Activated B cell treated with CpG ODN at 0.5 μM for 24 hours (primary cell): Measurements from ENCODE around the gene INPPL1. TPM values are rescaled to one million over a fixed set of nuclear protein-coding genes. Genes with fewer than 3 reads are reported as not detected.
"Not testable (repeated sequence)": the region's sequence is repeated elsewhere in the genome, so short reads cannot be mapped to it uniquely, and the experiment has no call there.

Experiments used
- ATAC-seq: fragments of 200-7000 bp; cut with Tn5 transposase; one replicate; pipeline ENCODE4 v1.10.0; 2021; ENCODE audit warnings: low read depth, mild to moderate bottlenecking, moderate library complexity
- CTCF ChIA-PET: fragments of 350-600 bp; sonication (Branson Sonifier 250); formaldehyde crosslinking; loops from one replicate; lab custom pipeline; 2021; ENCODE audit warnings: antibody characterized with exemption; lab: Charles Lee
- POLR2A ChIA-PET: fragments of 350-600 bp; sonication (Branson Sonifier 250); formaldehyde crosslinking; loops from one replicate; lab custom pipeline; 2021; ENCODE audit warnings: antibody characterized with exemption; lab: Charles Lee
- DNase-seq: peaks from one replicate; pipeline ENCODE4 v3.0.0; 2022
- H3K27ac Mint-ChIP-seq: one replicate; pipeline ENCODE4 v1.8.0; 2020; ENCODE audit warnings: mixed read lengths
- H3K27me3 Mint-ChIP-seq: one replicate; pipeline ENCODE4 v1.8.0; 2021; ENCODE audit warnings: mixed read lengths
- H3K36me3 Mint-ChIP-seq: one replicate; pipeline ENCODE4 v1.8.0; 2021; ENCODE audit warnings: low read depth, mixed read lengths
- H3K4me1 Mint-ChIP-seq: one replicate; pipeline ENCODE4 v1.8.0; 2021; ENCODE audit warnings: mixed read lengths
- H3K4me3 Mint-ChIP-seq: one replicate; pipeline ENCODE4 v1.8.0; 2020; ENCODE audit warnings: mild to moderate bottlenecking, mixed read lengths
- H3K9me3 Mint-ChIP-seq: one replicate; pipeline ENCODE4 v1.8.0; 2020; ENCODE audit warnings: mixed read lengths
- intact Hi-C: fragments of 100-400 bp; cut with micrococcal nuclease; formaldehyde crosslinking; loops from one replicate; pipeline ENCODE4 v1.15.1; 2024
- total RNA-seq: library from RNA; stranded (reverse); gene quantifications from 2 replicates; pipeline ENCODE4 v1.2.3, GENCODE V29; 2022
- TF ChIP-seq, protein P1 (sequence below): fragments of 200-600 bp; IDR thresholded peaks from one replicate; pipeline ENCODE4 v1.8.0; 2022; ENCODE audit warnings: antibody characterized with exemption, mild to moderate bottlenecking

INPPL1 gene, protein sequence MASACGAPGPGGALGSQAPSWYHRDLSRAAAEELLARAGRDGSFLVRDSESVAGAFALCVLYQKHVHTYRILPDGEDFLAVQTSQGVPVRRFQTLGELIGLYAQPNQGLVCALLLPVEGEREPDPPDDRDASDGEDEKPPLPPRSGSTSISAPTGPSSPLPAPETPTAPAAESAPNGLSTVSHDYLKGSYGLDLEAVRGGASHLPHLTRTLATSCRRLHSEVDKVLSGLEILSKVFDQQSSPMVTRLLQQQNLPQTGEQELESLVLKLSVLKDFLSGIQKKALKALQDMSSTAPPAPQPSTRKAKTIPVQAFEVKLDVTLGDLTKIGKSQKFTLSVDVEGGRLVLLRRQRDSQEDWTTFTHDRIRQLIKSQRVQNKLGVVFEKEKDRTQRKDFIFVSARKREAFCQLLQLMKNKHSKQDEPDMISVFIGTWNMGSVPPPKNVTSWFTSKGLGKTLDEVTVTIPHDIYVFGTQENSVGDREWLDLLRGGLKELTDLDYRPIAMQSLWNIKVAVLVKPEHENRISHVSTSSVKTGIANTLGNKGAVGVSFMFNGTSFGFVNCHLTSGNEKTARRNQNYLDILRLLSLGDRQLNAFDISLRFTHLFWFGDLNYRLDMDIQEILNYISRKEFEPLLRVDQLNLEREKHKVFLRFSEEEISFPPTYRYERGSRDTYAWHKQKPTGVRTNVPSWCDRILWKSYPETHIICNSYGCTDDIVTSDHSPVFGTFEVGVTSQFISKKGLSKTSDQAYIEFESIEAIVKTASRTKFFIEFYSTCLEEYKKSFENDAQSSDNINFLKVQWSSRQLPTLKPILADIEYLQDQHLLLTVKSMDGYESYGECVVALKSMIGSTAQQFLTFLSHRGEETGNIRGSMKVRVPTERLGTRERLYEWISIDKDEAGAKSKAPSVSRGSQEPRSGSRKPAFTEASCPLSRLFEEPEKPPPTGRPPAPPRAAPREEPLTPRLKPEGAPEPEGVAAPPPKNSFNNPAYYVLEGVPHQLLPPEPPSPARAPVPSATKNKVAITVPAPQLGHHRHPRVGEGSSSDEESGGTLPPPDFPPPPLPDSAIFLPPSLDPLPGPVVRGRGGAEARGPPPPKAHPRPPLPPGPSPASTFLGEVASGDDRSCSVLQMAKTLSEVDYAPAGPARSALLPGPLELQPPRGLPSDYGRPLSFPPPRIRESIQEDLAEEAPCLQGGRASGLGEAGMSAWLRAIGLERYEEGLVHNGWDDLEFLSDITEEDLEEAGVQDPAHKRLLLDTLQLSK
- total RNA-seq = 107 and 129 TPM in 2 replicates

DNA sequence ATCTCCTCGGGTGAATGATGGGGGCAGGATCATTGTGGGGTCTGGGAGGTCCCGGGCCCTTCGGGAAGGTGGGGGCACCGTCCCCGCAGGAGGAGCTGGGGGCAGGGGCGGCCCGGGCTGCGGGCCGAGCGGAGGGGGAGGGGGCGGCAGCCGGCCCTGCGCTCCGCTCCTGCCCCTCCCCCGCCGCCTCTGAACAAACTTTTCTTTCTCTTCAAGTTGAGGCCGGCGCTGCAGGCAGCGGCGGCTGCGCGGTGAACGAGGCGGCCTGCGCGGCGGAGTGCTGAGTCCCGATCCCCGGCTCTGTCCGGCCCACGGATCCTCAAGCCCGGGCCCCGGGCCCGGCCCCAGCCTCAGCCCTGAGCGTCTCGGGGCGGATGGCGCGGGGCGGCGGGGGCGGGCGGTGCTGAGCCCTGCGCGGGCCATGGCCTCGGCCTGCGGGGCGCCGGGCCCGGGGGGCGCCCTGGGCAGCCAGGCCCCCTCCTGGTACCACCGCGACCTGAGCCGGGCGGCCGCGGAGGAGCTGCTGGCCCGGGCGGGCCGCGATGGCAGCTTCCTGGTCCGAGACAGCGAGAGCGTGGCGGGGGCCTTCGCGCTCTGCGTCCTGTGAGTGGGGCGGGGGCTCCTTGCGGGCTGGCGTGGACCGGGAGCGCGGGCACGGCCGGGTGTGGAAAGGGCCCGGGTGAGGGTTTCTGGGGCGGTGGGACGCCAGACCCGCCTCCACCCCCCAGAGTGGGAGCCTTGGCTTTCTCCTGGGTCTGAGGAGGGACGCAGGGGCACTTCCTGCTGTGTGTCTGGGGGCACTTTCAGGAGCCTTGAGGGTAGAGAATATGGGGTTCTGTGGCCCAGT is at the start of gene INPPL1:
Gene INPPL1 (plus strand): TSS at position 204 of the 847 bp plus-strand sequence. CDS start 218 bp downstream, at position 422.
- peak; percentile 2 for ATAC-seq
- H3K27ac Mint-ChIP-seq = peak within 1 kb of the TSS; percentile 90
- H3K9me3 Mint-ChIP-seq = no peaks in the 10 kb centered on the region
- CTCF ChIA-PET = no interaction called here
- H3K36me3 Mint-ChIP-seq = peaks cover 20% of the 10 kb centered on the region
- H3K27me3 Mint-ChIP-seq = no peaks in the 10 kb centered on the region
- peak; percentile 46 for DNase-seq
- H3K4me1 Mint-ChIP-seq = peaks cover 34% of the 10 kb centered on the region
- TF ChIP-seq, protein P1, sequence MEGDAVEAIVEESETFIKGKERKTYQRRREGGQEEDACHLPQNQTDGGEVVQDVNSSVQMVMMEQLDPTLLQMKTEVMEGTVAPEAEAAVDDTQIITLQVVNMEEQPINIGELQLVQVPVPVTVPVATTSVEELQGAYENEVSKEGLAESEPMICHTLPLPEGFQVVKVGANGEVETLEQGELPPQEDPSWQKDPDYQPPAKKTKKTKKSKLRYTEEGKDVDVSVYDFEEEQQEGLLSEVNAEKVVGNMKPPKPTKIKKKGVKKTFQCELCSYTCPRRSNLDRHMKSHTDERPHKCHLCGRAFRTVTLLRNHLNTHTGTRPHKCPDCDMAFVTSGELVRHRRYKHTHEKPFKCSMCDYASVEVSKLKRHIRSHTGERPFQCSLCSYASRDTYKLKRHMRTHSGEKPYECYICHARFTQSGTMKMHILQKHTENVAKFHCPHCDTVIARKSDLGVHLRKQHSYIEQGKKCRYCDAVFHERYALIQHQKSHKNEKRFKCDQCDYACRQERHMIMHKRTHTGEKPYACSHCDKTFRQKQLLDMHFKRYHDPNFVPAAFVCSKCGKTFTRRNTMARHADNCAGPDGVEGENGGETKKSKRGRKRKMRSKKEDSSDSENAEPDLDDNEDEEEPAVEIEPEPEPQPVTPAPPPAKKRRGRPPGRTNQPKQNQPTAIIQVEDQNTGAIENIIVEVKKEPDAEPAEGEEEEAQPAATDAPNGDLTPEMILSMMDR = no peak
- intact Hi-C loops = loop anchor here (2.0 to 10.0 kb wide), 6 partner anchors 14 to 1160 kb away; partner anchors contain the start of genes ATG16L2, RNF121 and XNDC1N
- POLR2A ChIA-PET = interaction anchor here (0.5 to 4.9 kb wide), 6 partner anchors 10 to 184 kb away, joined by 3 to 28 read pairs (median 6); partner anchors contain the start of gene ANAPC15
- peak within 1 kb of the TSS; percentile 92 for H3K4me3 Mint-ChIP-seq

DNA sequence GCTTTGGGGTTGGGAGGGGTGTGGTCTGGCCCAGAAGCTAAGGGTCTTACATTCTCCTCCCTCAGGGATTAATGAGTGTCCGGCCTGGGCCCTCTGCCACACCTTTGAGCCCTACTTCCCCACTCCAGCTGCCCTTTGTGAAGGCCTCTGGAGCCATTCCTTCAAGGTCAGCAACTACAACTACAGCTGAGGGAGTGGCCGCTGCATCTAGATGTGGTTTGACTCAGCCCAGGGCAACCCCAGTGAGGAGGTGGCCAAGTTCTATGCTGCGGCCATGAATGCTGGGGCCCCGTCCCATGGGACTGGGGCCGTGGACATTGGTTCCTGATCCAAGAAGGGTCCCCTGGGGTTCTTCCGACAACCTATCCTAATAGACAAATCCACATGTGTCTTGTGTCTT is 46.9 kb upstream of the INPPL1 start:
- no peak overlapping the region for H3K4me3 Mint-ChIP-seq
- TF ChIP-seq, protein P1 = no peak
- POLR2A ChIA-PET = no interaction called here
- no peak overlapping the region for H3K27ac Mint-ChIP-seq
- H3K4me1 Mint-ChIP-seq = no peaks in the 10 kb centered on the region
- H3K36me3 Mint-ChIP-seq = no peaks in the 10 kb centered on the region
- DNase-seq = no peak
- ATAC-seq = no peak
- intact Hi-C loops = no loop called here
- CTCF ChIA-PET = no interaction called here
- no peaks in the 10 kb centered on the region for H3K9me3 Mint-ChIP-seq
- H3K27me3 Mint-ChIP-seq = peaks cover 19% of the 10 kb centered on the region

DNA sequence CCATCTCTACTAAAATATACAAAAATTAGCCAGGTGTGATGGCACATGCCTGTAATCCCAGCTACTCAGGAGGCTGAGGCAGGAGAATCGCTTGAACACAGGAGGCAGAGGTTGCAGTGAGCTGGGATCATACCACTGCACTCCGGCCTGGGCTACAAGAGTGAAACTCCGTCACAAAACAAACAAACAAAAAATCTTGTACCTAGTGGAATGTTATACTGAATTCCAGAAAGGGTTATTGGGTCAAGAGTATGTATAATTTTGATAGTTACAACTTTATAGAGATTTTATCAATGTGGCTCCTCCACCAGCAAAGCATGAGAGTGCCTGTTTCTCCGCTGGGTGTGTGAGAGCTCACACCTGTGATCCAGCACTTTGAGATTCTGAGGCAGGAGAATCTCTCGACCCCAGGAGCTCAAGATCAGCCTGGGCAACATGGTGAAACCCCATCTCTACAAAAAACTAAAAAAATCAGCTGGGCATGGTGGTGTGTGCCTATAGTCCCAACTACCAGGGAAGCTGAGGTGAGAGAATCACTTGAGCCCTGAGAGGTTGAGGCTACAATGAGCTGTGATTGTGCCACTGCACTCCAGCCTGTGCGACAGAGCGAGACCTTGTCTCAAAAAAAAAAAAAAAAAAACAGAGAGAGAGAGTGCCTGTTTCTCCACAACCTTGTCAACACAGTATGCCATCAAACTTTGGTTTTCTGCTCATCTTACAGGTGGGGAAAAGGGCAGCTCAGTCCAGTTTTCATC is 45.3 kb upstream of the INPPL1 start:
- POLR2A ChIA-PET = no interaction called here
- intact Hi-C loops = no loop called here
- no peak overlapping the region for H3K4me3 Mint-ChIP-seq
- ATAC-seq = no peak
- no peaks in the 10 kb centered on the region for H3K9me3 Mint-ChIP-seq
- H3K4me1 Mint-ChIP-seq = peaks cover 4% of the 10 kb centered on the region
- H3K36me3 Mint-ChIP-seq = no peaks in the 10 kb centered on the region
- DNase-seq = no peak
- TF ChIP-seq, protein P1 = no peak
- no peak overlapping the region for H3K27ac Mint-ChIP-seq
- CTCF ChIA-PET = interaction anchor here (1.3 kb wide), 1 partner anchor 154 kb away, joined by 4 read pairs; no protein-coding TSS in a partner anchor
- H3K27me3 Mint-ChIP-seq = peaks cover 22% of the 10 kb centered on the region

DNA sequence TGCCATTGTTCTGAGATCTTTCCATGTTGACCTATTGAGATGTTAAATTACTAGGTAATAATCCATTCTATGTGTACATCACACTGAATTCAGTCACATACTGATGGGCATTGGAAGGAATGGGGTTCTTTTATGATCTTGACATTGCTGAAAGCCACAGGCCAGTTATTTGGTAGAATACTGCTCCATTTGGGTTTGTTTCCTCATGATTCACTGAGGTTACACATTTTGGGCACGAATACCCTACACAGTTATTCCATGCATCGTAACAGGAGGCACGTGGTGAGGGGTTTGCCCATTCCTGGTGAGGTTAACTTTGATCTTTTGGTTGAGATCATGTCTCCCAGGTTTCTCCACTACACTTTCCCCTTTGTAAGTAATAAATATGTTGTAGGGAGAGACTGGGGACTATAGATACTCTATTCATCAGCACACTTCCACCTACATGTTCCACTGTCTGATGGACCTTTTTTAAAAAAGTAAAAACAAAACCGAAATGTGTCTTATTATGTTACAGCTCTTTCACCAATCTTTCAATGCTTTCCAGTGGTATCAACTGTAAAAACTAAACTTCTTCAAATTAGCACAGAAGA is 44.7 kb upstream of the INPPL1 start:
- CTCF ChIA-PET = interaction anchor here (1.3 to 2.4 kb wide), 2 partner anchors 36 to 155 kb away, joined by 4 to 8 read pairs; no protein-coding TSS in a partner anchor
- intact Hi-C loops = loop anchor here (2.0 to 5.0 kb wide), 2 partner anchors 37 to 232 kb away; no protein-coding TSS in a partner anchor
- no peak for ATAC-seq

DNA sequence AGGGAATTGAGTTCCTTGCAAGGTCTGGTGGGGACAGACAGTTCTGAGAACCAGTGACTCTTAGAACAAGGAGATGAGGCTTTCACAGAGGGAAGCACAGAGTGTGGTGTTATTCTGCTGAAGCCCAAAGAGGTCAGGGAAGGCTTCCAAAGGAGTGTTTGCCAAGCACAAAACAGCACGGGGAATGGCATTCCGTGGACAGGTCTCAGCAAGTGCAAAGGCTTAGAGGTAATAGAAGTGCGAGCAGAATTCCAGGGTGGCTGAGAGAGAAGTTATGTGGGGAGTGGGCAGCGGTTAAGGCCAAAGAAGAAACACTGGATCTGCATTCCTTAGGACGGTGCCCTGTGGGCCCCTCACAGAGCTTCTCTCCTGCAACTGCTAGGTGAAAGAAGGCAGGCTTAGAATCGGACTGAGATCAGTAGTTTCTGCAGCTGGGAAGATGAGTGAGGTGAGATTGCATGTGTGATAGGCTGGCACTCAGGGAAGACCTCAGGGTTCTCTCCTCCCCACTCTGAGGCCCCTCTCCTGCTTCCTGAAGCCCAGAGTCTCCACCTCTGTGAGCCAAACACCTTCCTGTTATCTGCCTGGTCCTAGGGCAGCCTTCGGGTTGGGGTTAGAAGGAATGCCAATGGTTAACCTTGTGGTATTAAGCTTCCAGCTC is 43.5 kb upstream of the INPPL1 start:
- H3K4me1 Mint-ChIP-seq, H3K27ac Mint-ChIP-seq, H3K9me3 Mint-ChIP-seq, DNase-seq, H3K4me3 Mint-ChIP-seq, POLR2A ChIA-PET, ATAC-seq, H3K36me3 Mint-ChIP-seq: not testable (repeated sequence)
- intact Hi-C loops = loop anchor here (2.0 to 5.0 kb wide), 2 partner anchors 38 to 231 kb away; no protein-coding TSS in a partner anchor
- CTCF ChIA-PET = interaction anchor here (2.4 kb wide), 1 partner anchor 37 kb away, joined by 8 read pairs; no protein-coding TSS in a partner anchor
- H3K27me3 Mint-ChIP-seq = peaks cover 22% of the 10 kb centered on the region

More for the DNA sequence above, 44.7 kb upstream of the INPPL1 start:
- no peaks in the 10 kb centered on the region for H3K36me3 Mint-ChIP-seq
- peaks cover 4% of the 10 kb centered on the region for H3K4me1 Mint-ChIP-seq
- H3K9me3 Mint-ChIP-seq = no peaks in the 10 kb centered on the region
- H3K27ac Mint-ChIP-seq = no peak overlapping the region
- no peak for DNase-seq
- H3K4me3 Mint-ChIP-seq = no peak overlapping the region
- POLR2A ChIA-PET = no interaction called here
- TF ChIP-seq, protein P1 = no peak
- peaks cover 22% of the 10 kb centered on the region for H3K27me3 Mint-ChIP-seq
